K562 (cell line): ENCODE data around the gene AGPAT1. TPM values are rescaled to one million over a fixed set of nuclear protein-coding genes. Genes with fewer than 3 reads are reported as not detected.
A peak's percentile ranks its signal among the peaks of the same experiment; 100 is the strongest.

Source experiments
- ARNT ChIP-seq, 2 experiments: fragments of 450-650 bp; IDR thresholded peaks; 2 replicates each; pipeline ENCODE4 v1.6.1; 2016; ENCODE audit warnings: mild to moderate bottlenecking in 1 of 2
- BCL6 ChIP-seq: fragments of 250-450 bp; sonication (Bioruptor Pico); IDR thresholded peaks from 2 replicates; pipeline ENCODE4 v1.4.0; 2020
- BRD4 ChIP-seq: fragments of 200-600 bp; sonication (generic); IDR thresholded peaks from 2 replicates; pipeline ENCODE4 v1.6.1; 2017; ENCODE audit warnings: inconsistent platforms
- BRD9 ChIP-seq: fragments of 450-650 bp; IDR thresholded peaks from 2 replicates; pipeline ENCODE4 v1.6.1; 2018; ENCODE audit warnings: low read depth; ENCODE audit not compliant: partially characterized antibody
- CTCFL ChIP-seq: IDR thresholded peaks from 2 replicates; pipeline ENCODE4 v1.6.1; 2011; ENCODE audit warnings: borderline replicate concordance, low read depth, mild to moderate bottlenecking, moderate library complexity, low read length; ENCODE audit not compliant: insufficient read depth, poor library complexity, severe bottlenecking
- ETS2 ChIP-seq: IDR thresholded peaks from 2 replicates; pipeline ENCODE4 v1.6.1; 2016; ENCODE audit warnings: borderline replicate concordance, missing genetic modification characterization, mild to moderate bottlenecking, moderate library complexity, missing compliant biosample characterization; ENCODE audit not compliant: poor library complexity, severe bottlenecking
- FOXJ2 ChIP-seq: fragments of 200-800 bp; sonication (Bioruptor generic); IDR thresholded peaks from 2 replicates; pipeline ENCODE4 v1.6.1; 2016; ENCODE audit warnings: missing genetic modification characterization, missing compliant biosample characterization
- FOXM1 ChIP-seq, 2 experiments: fragments of 450-650 bp in 1 of 2; sonication (generic) in 1 of 2; formaldehyde crosslinking in 1 of 2; IDR thresholded peaks; 2 replicates each; pipeline versions ENCODE4 v1.6.1 to v1.9.0; 2017 to 2022; ENCODE audit warnings: low read depth in 2 of 2, mild to moderate bottlenecking in 2 of 2, missing genetic modification reagents in 1 of 2, moderate library complexity in 1 of 2
- HNRNPK ChIP-seq: fragments of 200-400 bp; formaldehyde crosslinking; IDR thresholded peaks from one replicate; pipeline ENCODE4 v1.6.1; 2018; ENCODE audit warnings: mild to moderate bottlenecking, low read depth, low read length; ENCODE audit not compliant: poor library complexity, severe bottlenecking
- KDM4B ChIP-seq, 2 experiments: fragments of 450-650 bp in 1 of 2; sonication (generic) in 1 of 2; IDR thresholded peaks; 2 replicates each; pipeline ENCODE4 v1.6.1; 2016 to 2017; ENCODE audit warnings: borderline replicate concordance in 2 of 2, antibody characterized with exemption in 1 of 2, low read depth in 1 of 2, mild to moderate bottlenecking in 1 of 2
- MITF ChIP-seq: IDR thresholded peaks from 2 replicates; pipeline ENCODE4 v1.6.1; 2014; ENCODE audit warnings: antibody characterized with exemption
- MLX ChIP-seq, 2 experiments: fragments of 450-650 bp in 1 of 2; sonication (generic) in 1 of 2; formaldehyde crosslinking; conservative IDR thresholded peaks; 2 replicates each; pipeline versions ENCODE4 v1.4.0 to v1.8.1; 2020 to 2022; ENCODE audit warnings: mild to moderate bottlenecking in 1 of 2, missing genetic modification reagents in 1 of 2
- NR4A1 ChIP-seq, 2 experiments: fragments of 250-450 bp in 1 of 2; fragments of 450-650 bp in 1 of 2; sonication (Bioruptor Pico) in 1 of 2; IDR thresholded peaks; 2 replicates each; pipeline versions ENCODE4 v1.4.0 to v1.6.1; 2016 to 2020; ENCODE audit warnings: mild to moderate bottlenecking in 2 of 2, missing compliant biosample characterization in 1 of 2, missing genetic modification characterization in 1 of 2, moderate library complexity in 1 of 2
- ZNF408 ChIP-seq: fragments of 250-450 bp; sonication (Bioruptor Pico); IDR thresholded peaks from 2 replicates; pipeline ENCODE4 v1.4.0; 2020; ENCODE audit warnings: low read depth, mild to moderate bottlenecking, moderate library complexity
- ZNF512 ChIP-seq: IDR thresholded peaks from 2 replicates; pipeline ENCODE4 v1.6.1; 2016; ENCODE audit warnings: missing genetic modification characterization, missing compliant biosample characterization
- polyA plus RNA-seq, 8 experiments: library from polyadenylated mRNA; depleted of rRNA in 4 of 8; stranded (reverse) in 5 of 8; unstranded in 3 of 8; fragments of >200 nt; fragmentation: Nextera tagmentation in 2 of 8; fragmentation: Illumina TruSeq in 1 of 8; extraction: Ambion mirVana in 2 of 8; extraction: Trizol in 1 of 8; gene quantifications; 2 replicates each; pipeline versions ENCODE4 v1.2.1 to v1.2.3, GENCODE V29; 2011 to 2014; ENCODE audit warnings: inconsistent platforms in 1 of 8, missing spikeins in 1 of 8
- total RNA-seq, 7 experiments: library from RNA; depleted of rRNA in 6 of 7; stranded (reverse); fragments of >200 nt in 6 of 7; fragmentation: Illumina TruSeq in 2 of 7; extraction: Trizol in 2 of 7; gene quantifications; 2 replicates each; pipeline versions ENCODE4 v1.2.1 to v1.2.3, GENCODE V29; 2011 to 2021; ENCODE audit warnings: low replicate concordance in 1 of 7
- TF ChIP-seq, protein P1 (sequence below): fragments of 250-450 bp; sonication (Bioruptor Pico); IDR thresholded peaks from 2 replicates; pipeline ENCODE4 v1.5.0; 2020; ENCODE audit warnings: mild to moderate bottlenecking

The AGPAT1 gene
- total and polyA plus RNA-seq, 9 of the 15 experiments (the other 6 are each of a cell fraction or from before 2014, with no cell fraction given) = 37.9 to 176 (median 69.4) TPM

DNA sequence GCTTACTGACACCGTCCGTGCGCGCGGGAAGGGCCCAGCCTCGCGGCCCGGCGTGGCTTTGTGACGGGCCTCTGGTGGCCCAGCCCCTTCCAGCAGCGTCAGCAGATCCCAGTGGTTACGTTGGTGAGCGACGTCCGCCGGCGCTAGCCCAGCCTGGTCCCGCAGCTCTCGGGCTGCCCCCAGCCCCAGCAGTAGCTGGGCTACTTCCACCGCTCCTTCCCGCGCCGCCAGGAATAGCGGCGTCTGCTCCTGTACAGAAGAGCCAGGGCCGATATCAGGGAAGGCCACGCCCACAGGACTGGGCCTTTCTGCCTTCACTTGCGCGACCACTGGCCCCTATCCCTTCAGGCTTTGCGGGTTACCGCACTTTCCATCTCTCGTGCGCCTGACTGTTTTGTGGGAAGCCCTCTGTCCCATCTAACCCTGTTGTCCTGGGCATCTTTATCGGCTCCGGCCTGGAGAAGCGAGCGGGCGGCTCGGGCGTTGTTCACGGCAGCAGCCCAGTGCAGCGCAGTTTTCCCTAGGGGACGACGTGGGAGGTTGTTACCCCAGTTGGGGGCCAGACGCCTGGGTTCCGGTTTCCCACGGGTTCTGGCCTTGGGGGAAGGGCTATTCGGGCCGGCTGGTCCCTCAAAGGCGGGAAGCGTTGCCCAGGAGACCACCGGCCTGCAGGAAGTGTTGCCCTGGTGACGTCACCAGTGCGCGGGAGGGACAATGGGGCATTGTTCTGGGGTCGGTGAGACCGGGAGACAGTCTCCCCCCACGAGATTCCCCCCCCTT is 20.2 kb upstream of the AGPAT1 start (continued):
- TF ChIP-seq BRD4 = peak; percentile 93
- TF ChIP-seq ARNT (IDR thresholded peaks at IDR 0.05) = peak in 1 of 2 experiments; percentile 25; a peak in 1 of 4 replicates
- TF ChIP-seq BCL6 (CRISPR knock-in tag) = no peak
- TF ChIP-seq ZNF512 (tag) = no peak
- no peak for TF ChIP-seq FOXM1 (IDR thresholded peaks at IDR 0.05; ENCODE audit: low read depth)
- peak; percentile 92; the same call in 1 of the 2 replicates for TF ChIP-seq FOXM1 (CRISPR knock-in tag; IDR thresholded peaks at IDR 0.05; ENCODE audit: low read depth)
- peak; percentile 72; the same call in 1 of the 2 replicates for TF ChIP-seq FOXJ2 (tag)
- TF ChIP-seq ZNF408 (CRISPR knock-in tag) = no peak
- peak in 1 of 2 experiments; percentile 51; a peak in 1 of 4 replicates for TF ChIP-seq KDM4B (IDR thresholded peaks at IDR 0.05; ENCODE audit: borderline replicate concordance in 2 of 2, low read depth in 1 of 2)
- no peak for TF ChIP-seq ETS2 (tag)
- TF ChIP-seq MLX (CRISPR knock-in tag; conservative IDR thresholded peaks at IDR 0.05) = no peak; a peak in 1 of 4 replicates
- 0 out of 2 replicates have a peak, but pooled peaks have one; percentile 66 for TF ChIP-seq NR4A1 (CRISPR knock-in tag; IDR thresholded peaks at IDR 0.05)
- TF ChIP-seq NR4A1 (tag; IDR thresholded peaks at IDR 0.05) = peak; percentile 59; the same call in 1 of the 2 replicates
- TF ChIP-seq, protein P1, sequence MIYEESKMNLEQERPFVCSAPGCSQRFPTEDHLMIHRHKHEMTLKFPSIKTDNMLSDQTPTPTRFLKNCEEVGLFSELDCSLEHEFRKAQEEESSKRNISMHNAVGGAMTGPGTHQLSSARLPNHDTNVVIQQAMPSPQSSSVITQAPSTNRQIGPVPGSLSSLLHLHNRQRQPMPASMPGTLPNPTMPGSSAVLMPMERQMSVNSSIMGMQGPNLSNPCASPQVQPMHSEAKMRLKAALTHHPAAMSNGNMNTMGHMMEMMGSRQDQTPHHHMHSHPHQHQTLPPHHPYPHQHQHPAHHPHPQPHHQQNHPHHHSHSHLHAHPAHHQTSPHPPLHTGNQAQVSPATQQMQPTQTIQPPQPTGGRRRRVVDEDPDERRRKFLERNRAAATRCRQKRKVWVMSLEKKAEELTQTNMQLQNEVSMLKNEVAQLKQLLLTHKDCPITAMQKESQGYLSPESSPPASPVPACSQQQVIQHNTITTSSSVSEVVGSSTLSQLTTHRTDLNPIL (CRISPR knock-in tag) = no peak
- TF ChIP-seq HNRNPK = no peak
- TF ChIP-seq BRD9 = peak; percentile 76
- TF ChIP-seq CTCFL = no peak
- 0 out of 2 replicates have a peak, but pooled peaks have one; percentile 43 for TF ChIP-seq MITF
